Stimulated activated naive CD4-positive, alpha-beta T cell (primary cell): ENCODE results near the gene NRIP3.

Experiments
- DNase-seq, 6 experiments: peaks; one replicate each; lab custom pipeline; 2025; lab: John Stamatoyannopoulos, UW

Gene NRIP3

DNA sequence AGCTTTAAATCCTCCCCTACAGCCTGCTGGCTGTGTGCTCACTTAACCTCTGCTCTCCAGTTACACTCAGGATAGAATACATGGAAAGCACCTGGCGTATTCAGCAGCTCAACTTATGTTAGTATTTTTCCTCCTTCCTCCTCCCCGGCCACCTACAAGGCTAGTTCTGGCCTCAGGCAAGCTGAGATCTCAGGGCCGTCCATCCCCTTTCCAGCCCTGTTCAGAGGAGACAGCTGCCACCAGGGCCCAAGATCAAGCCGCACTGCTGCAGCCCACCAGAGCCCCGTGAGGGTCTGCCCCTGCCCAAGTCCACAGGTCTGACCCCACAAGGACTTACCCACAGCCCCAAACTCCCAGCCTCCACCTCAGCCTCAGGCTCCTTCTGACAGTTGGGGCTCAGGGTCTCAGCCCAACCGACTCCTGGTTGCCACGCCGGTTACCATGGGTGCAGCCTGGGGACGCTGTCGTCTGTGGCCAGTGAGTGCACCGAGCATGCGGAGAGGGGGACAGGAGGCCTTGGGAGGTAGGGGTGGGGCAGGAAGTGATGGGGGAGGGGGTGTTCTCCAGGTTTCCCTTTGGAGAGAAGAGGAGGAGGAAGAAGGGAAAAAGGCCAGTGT lies 71.1 kb downstream of the NRIP3 start, which contains the start of gene C11orf16:
Gene C11orf16 (minus strand): TSS at position 384 of the 617 bp plus-strand sequence. CDS start 639 bp downstream, outside the sequence.
- no peak for DNase-seq
